GM18868 (cell line): ENCODE measurements around the gene CSNK2A1.
"Not testable (repeated sequence)": the region's sequence is repeated elsewhere in the genome, so short reads cannot be mapped to it uniquely, and the experiment has no call there.

Experiments
- ATAC-seq: cut with Tn5 transposase; IDR thresholded peaks from one replicate; pipeline ENCODE4 v1.9.1; 2021; ENCODE audit warnings: mild to moderate bottlenecking, moderate library complexity; ENCODE audit not compliant: unreplicated experiment

The CSNK2A1 gene

DNA sequence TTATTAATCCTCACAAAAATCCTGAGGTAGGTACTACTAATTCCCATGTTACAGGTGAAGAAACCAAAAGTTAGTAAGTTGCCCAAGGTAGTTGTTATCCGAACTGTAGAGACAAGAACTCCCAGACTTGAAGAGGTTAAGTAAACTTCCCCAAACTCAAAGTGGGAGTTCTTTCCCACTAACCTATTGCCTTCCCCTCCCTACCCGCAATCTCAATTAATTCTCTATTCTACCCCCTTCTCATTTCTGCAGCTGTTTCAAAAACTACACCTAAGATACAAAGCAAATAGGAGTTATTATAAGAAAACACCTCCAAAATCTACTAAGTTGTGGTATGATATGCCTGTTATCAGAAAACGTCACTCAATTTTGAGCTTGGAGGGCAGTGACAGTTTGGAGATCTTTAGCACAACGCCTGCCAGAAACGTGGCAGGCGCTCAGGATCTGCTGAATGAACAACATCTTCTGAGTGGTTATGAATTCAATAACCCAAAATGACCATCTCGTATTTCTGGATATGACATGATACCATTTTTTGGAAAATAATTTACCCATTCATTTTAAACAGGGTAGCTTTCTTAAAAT is 7.1 kb downstream of the CSNK2A1 start:
- ATAC-seq, result no peak

DNA sequence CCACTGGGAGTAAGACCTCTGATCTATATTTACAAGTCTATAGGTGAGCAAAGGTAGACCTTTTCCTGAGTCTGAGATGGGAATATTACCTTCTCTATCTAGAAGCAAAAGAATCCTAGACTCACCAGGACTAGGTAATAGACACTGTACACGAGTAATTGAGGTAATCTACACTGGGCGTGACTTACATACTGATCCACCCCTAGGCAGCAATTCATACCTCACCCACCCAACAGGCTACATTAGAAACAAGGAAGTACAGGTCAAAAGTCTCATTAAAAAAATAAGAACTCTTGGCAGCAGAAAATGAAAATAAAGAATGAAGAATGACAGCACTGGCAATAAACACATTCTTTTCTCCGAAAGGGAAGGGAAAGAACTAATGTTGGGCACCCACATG is 7.6 kb downstream of the CSNK2A1 start:
- ATAC-seq, result no peak

DNA sequence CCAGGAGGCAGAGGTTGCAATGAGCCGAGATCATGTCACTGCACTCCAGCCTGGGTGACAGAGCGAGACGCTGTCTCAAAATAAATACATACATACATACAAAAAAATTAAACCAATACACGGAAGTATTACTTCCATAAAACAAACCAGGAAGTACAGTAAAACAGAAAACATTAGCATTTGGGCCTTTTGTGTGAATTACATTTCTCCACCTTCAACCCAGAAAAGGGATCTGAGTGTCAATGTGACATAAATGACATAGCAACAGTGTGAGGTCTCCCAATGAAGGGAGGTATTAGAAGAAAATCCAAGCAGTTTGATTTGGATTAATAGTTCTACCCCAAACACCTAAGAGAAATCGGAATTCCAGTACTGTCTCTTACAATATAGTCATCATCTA is 10.1 kb downstream of the CSNK2A1 start:
- ATAC-seq, result no peak

DNA sequence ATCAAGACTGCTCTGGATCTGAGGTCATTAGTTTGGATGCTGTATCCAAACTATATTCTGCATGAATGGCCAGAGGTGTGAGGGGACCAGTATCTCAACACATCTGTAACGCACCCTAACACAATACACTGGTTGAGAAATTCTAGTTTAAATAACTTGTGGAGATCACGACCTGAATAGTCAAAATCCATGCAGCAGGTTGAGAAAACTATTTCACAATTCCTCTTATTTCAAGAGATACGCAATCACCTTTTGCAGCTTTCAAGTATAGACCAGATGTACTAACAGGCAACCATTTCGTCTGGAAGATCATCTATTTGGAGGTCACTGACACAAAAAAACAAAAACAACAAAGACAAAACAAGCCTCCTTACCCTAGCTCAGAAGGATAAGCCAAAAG is 11.1 kb downstream of the CSNK2A1 start:
- ATAC-seq, result no peak

DNA sequence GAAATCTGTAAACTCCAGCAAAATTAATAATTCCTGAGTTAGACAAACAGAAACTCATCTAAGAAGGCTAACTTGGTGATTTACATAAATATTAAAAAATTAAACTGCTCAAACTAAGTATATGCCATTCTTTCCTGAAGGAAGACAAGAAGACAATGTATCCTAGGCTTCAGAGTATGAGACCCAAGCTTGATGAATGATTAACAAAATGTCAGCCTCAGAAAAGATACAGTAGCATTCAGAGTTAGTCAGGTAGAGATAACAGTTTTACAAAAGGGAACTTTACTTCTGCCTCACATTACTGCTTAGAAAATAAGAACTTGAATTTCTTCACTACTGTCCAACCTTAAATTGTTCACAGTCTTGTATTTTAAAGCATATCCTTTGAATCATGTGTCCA is 12.0 kb downstream of the CSNK2A1 start:
- no peak for ATAC-seq

DNA sequence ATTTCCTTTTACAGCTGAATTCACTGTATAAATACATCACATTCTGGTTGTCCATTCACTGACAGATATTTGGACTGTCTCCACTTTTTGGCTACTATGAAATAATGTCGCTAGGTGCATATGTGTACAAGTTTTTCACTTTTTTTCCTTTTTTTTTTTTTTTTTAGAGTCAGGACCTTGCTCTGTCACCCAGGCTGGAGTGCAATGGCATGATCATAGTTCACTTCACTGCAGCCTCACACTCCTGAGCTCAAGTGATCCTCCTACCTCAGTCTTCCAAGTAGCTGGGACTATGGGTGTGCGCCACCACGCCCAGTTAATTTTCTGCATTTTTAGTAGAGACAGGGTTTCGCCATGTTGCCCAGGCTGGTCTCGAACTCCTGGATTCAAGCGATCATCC is 13.3 kb downstream of the CSNK2A1 start:
- ATAC-seq, result no peak

DNA sequence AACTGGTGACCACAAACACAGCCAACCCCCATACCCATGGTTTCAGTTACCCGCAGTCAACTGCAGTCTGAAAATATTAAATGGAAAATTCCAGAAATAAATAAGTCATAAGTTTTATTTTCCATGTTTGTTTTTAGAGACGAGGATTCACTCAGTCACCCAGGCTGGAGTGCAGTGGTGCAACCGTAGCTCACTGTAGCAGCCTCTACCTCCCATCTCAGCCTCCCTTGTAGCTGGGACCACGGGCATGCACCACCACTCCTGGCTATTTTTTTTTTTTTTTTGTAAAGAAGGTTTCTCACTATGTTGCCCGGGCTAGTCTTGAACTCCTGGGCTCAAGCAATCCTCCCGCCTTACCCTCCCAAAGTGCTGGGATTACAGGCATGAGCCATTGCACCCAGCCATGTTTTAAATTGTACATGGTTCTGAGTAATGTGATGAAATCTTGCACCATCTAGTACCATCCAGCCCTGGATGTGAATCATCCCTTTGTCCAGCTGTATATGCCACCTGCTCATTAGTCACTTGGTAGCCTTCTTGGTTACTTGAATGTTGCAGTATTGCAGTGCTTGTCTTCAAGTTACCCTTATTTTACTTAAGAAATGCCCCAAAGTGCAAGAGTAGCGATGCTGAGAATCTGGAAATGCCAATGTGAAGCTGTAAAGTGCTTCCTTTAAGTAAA is 14.5 kb downstream of the CSNK2A1 start:
- ATAC-seq, result no peak

DNA sequence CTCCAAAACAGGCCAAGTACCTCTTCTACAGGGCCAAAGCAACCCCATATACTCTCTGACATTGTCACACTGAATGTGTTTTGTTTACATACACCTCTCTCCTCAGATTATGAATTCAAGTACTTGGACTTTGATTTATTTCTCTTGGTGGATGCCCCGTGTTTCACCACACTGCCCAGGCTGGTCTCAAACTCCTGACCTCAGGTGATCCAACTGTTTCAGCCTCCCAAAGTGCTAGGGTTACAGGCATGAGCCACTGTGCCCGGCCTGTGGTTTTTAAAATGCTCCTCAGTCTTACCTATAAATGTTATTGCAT is 16.1 kb downstream of the CSNK2A1 start:
- ATAC-seq, result no peak

DNA sequence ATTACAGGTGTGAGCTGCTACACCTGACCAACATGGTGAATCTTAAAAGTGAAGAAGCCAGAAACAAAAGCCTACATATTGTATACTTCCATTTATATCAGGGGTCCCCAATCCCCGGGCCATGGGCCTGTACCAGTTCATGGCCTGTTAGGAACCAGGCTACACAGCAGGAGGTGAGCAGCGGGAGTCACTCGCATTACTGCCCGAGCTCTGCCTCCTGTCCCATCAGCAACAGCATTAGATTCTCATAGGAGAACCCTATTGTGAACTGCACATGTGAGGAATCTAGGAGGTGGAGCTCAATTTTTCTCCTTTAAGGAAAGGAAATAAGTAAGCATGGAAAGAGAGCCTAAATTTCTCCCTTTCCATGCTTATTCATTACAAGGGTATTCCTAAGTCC is 21.7 kb downstream of the CSNK2A1 start:
- ATAC-seq, result no peak

DNA sequence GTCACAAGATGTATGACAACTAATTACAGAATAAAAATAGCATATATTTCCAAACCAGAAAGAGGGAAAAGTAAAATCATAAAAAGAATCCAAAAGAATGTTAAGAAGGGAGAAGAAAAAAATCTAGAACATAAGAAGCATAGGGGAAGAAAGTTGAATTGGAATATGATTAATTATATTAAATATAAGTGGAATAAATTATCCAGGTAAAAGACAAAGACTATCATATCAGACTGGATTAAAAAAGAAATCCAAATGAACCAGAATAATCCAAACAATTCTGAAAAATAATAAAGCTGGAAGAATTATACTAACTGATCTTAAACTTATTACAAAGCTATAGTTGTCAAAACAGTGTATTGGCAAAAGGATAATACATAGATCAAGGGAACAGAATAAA is 23.6 kb downstream of the CSNK2A1 start:
- ATAC-seq, result no peak

DNA sequence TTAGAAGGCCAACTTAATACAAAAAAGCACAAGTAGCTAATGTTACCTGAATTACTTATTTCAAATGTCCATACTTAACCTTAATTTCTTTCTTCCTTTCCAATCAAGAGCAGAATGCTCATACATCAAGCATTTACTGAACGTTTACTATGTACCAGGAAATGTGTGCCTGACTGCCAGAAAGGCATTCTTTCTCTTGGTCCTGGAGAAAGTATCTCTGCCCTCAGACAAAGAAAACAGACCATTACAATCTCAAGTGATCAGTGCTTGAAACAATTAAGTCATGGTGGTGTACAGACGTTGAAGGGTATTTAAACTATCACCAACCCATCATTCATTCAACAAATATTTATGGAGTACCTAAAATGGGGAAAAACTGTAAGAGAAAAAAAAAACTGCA is 26.4 kb downstream of the CSNK2A1 start:
- no peak for ATAC-seq

DNA sequence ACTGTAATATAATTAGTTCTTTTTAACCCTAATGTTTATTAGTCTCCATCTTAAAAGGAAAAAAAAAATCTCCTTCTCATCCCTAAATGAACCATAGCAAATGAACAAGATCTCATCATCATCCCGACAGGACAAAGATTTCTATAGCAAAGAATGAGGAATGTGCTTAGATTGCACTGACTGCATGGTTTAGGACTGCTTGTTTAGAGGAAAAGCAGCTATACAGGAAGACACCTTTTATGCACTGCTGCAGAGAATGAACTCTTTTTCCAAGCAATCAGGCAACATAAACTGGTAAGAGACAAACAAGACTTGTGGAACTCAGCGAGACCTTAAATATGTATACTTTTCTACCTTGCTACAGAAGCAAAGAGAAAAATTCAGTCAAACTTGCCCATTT is 26.8 kb downstream of the CSNK2A1 start:
- no peak for ATAC-seq

DNA sequence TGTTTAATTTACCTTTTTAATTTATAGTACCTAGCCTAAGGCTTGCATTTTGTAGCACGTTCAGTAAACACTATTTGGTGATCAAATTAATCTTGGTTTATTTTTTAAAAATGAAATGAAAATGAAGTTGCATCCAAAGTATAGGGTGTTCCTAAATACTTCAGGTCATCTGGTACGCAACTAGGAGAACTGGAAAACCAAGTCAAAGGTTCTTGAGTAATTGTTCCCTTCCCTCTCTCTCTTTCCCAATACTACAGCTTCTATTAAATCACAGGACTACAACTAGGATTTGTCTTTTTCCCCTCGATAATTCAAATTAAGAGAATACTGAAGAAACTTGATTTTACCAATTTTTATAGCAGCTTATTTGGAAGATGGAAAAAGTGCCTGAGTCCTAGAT is 27.9 kb downstream of the CSNK2A1 start:
- ATAC-seq, result no peak

DNA sequence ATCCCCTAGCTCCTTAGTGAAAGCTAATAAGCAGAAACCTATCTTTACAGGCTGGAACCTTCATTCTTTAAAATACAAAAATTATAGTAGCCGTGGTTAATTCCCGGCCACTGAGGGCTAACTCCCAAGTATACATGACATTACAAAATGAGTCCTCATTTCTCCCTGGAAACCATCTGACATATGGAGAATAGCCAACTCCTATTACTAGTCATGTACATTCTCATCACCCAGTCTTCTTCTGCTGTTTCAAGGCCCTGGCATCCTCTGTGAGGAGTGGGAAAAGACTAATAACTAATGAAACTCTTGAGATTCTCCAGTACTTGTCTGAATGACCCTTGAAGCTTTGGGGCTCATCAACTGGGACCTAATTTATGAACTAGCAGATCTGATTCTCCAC is 30.2 kb downstream of the CSNK2A1 start:
- ATAC-seq, result no peak

DNA sequence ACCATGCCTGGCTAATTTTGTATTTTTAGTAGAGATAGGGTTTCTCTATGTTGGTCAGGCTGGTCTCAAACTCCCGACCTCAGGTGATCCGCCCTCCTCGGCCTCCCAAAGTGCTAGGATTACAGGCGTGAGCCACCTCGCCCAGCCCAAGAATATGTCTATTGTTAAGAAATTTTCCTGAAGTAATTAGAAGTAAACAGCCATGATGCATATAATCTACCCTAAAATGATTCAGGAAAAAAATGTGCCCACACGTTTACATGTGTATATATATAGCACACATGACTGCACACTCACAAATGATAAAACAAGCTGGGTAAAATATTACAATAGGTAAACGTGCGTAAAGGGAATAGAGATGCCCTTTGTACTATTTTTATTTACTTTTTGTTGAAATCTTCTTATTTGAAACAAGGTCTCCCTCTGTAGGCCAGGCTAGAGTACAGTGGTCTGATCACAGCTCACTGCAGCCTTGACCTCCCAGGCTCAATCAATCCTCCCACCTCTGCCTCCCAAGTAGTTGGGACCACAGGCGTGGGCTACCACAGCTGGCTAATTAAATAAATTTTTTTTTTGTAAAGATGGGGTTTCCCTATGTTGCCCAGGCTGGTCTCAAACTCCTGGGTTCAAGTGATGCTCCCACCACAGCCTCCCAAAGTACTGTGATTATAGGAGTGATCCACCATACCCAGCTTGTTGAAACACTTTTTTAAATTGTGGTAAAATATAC is 33.1 kb downstream of the CSNK2A1 start:
- ATAC-seq, result not testable (repeated sequence)

DNA sequence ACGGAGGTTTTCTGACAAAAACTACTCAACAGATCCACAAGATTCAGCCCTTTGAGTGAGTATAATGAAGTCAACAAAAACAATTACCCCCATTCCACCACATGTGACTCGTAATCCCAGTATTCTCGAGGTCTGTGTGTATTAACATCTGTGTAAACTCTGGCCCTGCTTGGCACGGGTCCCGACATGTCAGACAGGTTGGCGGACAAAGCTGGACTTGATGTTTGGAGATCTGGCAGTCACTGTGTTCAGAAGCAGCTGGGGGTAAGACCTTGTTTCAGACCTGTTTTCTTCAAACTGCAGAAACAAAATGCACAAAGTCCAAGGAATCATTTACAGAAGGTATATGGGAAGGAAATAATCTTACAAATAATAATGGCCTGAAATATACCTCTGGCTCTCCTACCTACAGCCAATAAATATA is 35.2 kb downstream of the CSNK2A1 start:
- not testable (repeated sequence) for ATAC-seq

DNA sequence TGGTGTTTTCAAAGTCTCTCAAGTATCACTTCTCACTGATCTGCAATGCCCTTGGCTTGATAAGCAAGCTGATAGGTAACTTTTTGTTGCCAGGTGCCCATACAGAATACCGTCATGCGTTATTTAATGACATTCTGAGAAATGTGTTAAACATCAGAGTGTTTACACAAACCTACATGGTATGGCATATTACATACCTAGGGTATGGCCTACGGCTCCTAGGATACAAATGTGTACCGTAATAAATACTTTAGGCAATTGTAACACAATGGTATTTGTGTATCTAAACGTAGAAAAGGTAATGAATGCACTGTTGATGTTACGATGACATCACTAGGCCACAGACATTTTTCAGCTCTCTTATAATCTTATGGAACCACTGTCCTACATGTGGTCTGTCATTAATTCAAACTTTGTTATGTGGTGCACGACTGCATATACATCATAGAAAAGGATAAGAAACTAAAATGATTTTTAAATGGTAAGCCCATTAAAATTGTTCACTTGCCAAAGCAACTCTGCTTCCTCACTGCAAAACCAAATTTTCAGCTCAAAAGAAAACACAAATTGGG is 35.7 kb downstream of the CSNK2A1 start:
- no peak for ATAC-seq

DNA sequence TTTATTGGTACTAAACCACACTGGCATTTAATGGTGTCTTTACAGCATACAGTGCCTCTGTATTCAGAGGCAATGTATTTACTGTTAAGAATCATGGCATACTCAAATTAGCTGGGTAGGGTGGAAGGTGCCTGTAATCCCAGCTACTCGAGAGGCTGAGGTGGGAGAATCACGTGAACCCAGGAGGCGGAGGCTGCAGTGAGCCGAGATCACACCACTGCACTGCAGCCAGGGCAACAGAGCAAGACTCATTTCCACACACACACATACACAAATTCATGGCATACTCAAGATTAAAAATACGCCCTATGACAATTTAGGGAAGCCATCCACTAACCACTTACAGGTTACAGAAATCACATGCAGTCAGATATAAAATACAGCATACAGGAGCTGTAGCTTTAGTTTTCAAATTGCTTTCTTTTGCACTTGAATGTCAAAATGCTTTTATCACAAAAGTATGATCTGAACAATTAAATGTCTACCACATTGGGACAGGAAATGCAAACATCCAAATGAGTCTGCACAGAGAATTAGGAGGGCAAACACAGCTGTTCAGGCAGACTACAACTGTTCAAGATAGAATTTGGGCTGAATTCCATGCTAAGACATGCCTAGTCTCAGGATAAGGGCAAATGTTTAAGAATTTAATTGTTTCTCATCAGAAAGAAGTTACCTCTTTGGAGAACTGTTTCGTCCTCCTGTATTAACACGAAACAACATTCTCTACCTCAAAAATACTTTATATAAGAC is 36.4 kb downstream of the CSNK2A1 start:
- ATAC-seq, result no peak

DNA sequence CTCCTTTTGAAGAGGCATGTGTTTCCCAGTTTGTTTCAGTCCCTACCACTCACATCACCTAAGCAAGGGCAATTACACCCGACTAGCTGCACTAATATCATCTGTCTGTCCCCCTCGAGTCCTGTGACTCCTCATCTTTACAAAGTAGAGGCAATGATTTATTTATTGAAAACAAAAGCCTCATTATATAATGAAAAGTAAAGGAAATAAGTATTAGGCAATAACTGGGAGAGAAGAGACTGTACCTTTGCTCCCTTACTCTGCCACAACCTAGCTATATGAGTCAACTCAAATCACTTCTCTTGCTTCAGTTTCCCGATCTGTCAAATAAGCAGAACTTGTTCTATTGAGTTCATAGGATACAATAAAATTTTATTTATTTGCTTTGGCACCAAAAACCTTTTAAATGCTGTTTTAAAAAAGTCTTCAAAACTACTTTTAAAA is 38.9 kb downstream of the CSNK2A1 start:
- no peak for ATAC-seq

DNA sequence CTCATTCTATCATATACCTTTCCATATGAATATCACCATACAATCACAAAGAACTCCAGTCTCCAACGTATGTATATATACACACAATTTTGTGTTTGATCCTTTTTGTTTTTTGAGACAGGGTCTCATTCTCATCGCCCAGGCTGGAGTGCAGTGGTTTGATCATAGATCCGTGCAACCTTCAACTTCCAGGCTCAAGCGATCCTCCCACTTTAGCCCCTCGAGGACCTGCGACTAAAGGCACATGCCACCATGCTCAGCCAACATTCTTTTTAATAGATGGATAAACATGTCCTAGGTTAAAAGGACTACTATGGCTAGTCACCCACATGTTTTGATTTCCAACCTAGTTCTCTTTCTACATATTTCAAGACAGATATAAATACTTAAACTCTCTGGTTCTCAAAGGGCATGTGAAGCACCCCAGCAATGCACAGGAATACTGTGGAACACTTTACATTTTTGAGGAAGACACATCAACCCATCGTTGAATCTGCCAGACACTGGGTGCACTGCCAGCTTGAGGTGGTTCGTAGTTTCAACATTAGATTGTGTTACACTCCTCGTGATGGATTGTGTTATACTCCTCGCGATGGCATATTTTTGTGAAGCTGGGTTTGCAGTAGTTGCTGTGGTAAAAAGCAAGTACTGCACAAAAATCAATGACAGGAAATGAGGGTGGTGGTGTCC is 40.4 kb downstream of the CSNK2A1 start:
- ATAC-seq, result no peak

DNA sequence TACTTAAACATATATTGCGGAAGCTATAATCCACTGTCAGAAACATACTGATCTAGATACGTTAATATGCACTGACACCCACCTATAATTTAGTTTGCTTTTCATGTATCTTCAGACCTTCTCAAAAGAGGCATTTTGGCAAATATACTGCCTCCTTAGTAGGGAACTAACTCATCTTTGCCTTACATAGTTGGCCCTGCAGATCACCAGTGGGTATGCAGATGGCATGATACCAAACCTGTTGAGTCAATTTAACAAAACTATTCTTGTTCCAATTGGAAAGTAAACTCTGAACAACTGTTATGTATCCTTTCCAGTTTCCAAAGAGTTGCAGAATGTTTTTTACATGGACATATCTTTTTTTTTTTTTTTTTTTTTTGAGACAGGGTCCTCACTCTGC is 45.6 kb downstream of the CSNK2A1 start:
- no peak for ATAC-seq
